B cell (primary cell): ENCODE measurements around the gene TBX15.

Experiments
- CTCF ChIP-seq: fragments of 200-600 bp; IDR thresholded peaks from one replicate; pipeline ENCODE4 v1.8.0; 2022; ENCODE audit warnings: antibody characterized with exemption, mild to moderate bottlenecking
- EZH2 ChIP-seq: IDR thresholded peaks from 2 replicates; pipeline ENCODE4 v1.6.1; 2012; ENCODE audit warnings: borderline replicate concordance, low read depth, mild to moderate bottlenecking, moderate library complexity, low read length; ENCODE audit not compliant: insufficient read depth, poor library complexity, severe bottlenecking

GRCh38 chr1:119007339-119007669 is 19.2 kb upstream of the TBX15 start:
- TF ChIP-seq CTCF, result no peak
- no peak for TF ChIP-seq EZH2
